Ishikawa (cell line): ENCODE results near the gene CDH13.
A peak's percentile ranks its signal among the peaks of the same experiment; 100 is the strongest.

Source experiments
- CEBPB ChIP-seq: IDR thresholded peaks from 2 replicates; pipeline ENCODE4 v1.6.1; 2012
- CREB1 ChIP-seq: IDR thresholded peaks from 2 replicates; pipeline ENCODE4 v1.6.1; 2012; ENCODE audit warnings: low read depth
- EGR1 ChIP-seq: IDR thresholded peaks from 2 replicates; pipeline ENCODE4 v1.6.1; 2012
- EP300 ChIP-seq: IDR thresholded peaks from 2 replicates; pipeline ENCODE4 v1.6.1; 2012; ENCODE audit warnings: borderline replicate concordance
- FOXM1 ChIP-seq: IDR thresholded peaks from 2 replicates; pipeline ENCODE4 v1.6.1; 2012; ENCODE audit warnings: low read depth, borderline replicate concordance
- NFIC ChIP-seq: IDR thresholded peaks from 2 replicates; pipeline ENCODE4 v1.6.1; 2012
- RAD21 ChIP-seq: IDR thresholded peaks from 2 replicates; pipeline ENCODE4 v1.6.1; 2012; ENCODE audit warnings: low read depth
- TAF1 ChIP-seq: IDR thresholded peaks from 2 replicates; pipeline ENCODE4 v1.6.1; 2012; ENCODE audit warnings: low read depth, mild to moderate bottlenecking
- TCF12 ChIP-seq: IDR thresholded peaks from 2 replicates; pipeline ENCODE4 v1.6.1; 2012; ENCODE audit warnings: low read depth
- TEAD4 ChIP-seq: IDR thresholded peaks from 2 replicates; pipeline ENCODE4 v1.6.1; 2012
- YY1 ChIP-seq: IDR thresholded peaks from 2 replicates; pipeline ENCODE4 v1.6.1; 2012; ENCODE audit warnings: low read depth
- ZBTB7A ChIP-seq: IDR thresholded peaks from 2 replicates; pipeline ENCODE4 v1.6.1; 2012; ENCODE audit warnings: low read depth
- TF ChIP-seq, protein P1 (sequence below): IDR thresholded peaks from 2 replicates; pipeline ENCODE4 v1.6.1; 2012; ENCODE audit warnings: low read depth, mild to moderate bottlenecking
- TF ChIP-seq, protein P2 (sequence below): IDR thresholded peaks from 2 replicates; pipeline ENCODE4 v1.6.1; 2012
- TF ChIP-seq, protein P3 (sequence below): IDR thresholded peaks from 2 replicates; pipeline ENCODE4 v1.6.1; 2012

CDH13 gene

DNA sequence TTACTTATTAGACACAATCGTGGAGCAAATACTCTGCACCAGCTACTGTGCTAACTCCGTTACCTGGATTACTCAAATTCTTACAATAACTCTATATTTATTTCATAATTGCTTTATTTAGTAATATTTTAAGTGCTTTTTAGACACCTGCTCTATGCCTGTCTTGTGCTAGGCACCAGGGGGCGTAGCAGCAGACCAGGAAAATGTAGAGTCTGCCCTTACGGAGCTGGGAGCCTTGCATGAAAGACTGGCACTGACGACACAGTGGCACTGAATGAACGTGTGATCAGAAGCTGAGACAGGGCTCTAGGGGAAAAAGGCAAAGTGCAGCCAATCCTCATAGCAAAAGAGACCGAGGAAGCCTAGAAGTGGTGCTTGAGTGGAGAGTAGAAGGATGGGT lies 486.5 kb downstream of the CDH13 start:
- TF ChIP-seq, protein P1, sequence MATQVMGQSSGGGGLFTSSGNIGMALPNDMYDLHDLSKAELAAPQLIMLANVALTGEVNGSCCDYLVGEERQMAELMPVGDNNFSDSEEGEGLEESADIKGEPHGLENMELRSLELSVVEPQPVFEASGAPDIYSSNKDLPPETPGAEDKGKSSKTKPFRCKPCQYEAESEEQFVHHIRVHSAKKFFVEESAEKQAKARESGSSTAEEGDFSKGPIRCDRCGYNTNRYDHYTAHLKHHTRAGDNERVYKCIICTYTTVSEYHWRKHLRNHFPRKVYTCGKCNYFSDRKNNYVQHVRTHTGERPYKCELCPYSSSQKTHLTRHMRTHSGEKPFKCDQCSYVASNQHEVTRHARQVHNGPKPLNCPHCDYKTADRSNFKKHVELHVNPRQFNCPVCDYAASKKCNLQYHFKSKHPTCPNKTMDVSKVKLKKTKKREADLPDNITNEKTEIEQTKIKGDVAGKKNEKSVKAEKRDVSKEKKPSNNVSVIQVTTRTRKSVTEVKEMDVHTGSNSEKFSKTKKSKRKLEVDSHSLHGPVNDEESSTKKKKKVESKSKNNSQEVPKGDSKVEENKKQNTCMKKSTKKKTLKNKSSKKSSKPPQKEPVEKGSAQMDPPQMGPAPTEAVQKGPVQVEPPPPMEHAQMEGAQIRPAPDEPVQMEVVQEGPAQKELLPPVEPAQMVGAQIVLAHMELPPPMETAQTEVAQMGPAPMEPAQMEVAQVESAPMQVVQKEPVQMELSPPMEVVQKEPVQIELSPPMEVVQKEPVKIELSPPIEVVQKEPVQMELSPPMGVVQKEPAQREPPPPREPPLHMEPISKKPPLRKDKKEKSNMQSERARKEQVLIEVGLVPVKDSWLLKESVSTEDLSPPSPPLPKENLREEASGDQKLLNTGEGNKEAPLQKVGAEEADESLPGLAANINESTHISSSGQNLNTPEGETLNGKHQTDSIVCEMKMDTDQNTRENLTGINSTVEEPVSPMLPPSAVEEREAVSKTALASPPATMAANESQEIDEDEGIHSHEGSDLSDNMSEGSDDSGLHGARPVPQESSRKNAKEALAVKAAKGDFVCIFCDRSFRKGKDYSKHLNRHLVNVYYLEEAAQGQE = no peak
- TF ChIP-seq TAF1 (no peak), RAD21 (peak; percentile 16; the same call in 1 of the 2 replicates)

DNA sequence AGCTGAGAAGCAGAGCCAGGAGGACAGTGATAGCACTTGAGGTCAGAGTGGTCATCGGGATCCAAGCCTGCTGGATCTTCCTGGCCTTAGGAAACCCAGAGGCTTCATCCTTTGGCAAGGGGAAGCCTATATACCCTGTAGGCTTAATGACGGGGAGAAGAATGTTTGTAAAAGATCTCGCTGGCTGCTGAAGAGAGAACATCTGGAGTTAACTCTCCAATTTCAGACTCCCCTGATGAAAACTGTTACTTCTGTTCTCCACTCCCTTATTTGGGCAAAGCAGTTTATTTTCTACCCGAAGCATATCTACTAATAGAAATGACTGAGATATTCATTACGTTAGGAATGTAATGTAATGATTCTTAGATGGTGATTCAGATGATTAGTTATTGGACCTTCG lies 487.0 kb downstream of the CDH13 start:
- TF ChIP-seq RAD21 = no peak
- no peak for TF ChIP-seq NFIC
- no peak for TF ChIP-seq TEAD4

DNA sequence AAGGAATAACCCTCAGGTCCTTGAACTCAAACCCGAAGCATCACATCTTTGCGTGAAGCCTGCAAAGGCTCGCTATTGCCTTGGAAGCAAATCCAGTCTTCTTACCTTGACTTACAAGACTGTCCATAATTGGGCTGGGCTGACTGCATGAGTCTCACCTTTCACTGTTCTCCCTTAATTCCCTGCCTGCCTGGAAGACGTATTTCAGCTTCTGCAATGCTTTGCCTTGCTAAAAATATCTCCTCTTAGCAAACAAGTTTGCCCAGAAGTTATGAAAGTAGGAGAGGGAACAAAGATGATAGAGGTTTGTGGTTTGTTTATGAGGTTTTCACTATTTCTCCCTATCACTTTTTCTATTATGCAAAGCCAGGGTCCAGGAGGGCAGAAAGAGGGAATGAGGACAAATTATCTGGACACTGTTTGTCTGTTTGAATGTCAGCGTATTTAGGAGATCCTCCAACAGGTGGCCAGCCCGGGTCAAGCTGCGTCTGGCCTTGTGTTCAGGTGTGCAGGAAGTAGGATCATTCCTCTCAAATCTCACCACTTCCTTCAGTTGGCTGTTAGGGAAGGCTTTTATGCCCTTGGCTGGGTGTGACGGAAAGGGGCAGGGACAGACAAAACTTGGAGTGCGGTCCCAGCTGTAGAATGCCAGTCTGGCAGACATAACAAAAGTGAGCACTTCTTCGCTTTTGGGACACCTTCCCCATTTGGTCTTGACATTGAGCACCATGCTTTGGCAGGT lies 488.9 kb downstream of the CDH13 start:
- TF ChIP-seq NFIC (no peak), TEAD4 (no peak), TAF1 (no peak), FOXM1 (no peak), TCF12 (no peak)
- TF ChIP-seq, protein P1 = no peak

DNA sequence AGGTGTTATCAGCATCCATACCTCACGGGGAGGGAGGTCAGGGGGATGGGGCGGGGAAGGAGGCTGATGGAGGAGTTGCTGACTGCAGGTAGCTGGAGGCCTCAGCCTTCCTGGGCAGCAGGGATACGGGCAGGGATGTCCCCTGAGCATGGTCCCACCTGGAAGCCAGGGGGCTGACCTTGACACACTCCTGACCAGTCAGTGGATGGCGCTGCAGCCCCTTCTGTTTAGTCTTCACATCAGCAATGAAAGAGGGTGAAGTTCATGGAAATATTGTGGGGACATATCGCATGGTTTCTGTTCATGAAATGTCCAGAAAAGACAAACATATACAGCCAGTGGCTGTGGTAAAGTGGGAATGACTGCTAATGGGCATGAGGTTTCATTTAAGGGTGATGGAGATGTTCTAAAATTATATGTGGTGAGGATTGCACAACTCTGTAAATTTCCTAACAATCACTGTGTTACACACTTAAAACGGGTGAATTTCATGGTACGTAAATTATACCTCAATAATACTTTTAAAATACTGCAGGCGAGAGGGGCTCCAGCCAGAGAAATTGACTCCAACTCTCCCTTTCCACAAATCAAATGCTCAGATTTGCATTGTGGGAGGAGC lies 489.6 kb downstream of the CDH13 start:
- TF ChIP-seq EGR1 (no peak), NFIC (no peak), CREB1 (no peak), CEBPB (no peak), ZBTB7A (no peak), FOXM1 (no peak), EP300 (no peak), YY1 (no peak), RAD21 (no peak), TEAD4 (no peak), TCF12 (no peak)
- TF ChIP-seq, protein P1 = no peak
- TF ChIP-seq, protein P2, sequence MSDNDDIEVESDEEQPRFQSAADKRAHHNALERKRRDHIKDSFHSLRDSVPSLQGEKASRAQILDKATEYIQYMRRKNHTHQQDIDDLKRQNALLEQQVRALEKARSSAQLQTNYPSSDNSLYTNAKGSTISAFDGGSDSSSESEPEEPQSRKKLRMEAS = no peak
- TF ChIP-seq, protein P3, sequence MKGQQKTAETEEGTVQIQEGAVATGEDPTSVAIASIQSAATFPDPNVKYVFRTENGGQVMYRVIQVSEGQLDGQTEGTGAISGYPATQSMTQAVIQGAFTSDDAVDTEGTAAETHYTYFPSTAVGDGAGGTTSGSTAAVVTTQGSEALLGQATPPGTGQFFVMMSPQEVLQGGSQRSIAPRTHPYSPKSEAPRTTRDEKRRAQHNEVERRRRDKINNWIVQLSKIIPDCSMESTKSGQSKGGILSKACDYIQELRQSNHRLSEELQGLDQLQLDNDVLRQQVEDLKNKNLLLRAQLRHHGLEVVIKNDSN = no peak

DNA sequence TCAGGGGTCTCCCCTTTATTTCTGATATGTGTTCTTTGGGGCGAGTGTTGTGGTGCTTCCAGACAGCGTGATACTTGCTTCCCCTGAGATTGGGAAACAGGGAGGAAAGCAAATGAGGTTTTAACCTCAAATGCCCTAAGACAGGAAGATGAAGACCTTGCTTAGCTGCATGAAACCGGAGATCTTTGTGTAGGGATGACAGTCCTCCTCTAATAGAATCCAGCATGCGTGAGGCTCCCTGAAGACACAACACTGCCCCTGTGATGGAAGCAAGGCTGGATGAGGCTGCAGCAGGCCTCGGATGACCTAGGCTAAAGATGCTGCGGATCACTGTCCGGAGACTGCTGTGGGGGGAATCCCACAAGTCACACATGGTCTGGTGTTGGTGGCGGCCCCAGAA lies 491.0 kb downstream of the CDH13 start:
- no peak for TF ChIP-seq CEBPB
- no peak for TF ChIP-seq TAF1
- TF ChIP-seq, protein P3 = no peak
- TF ChIP-seq CREB1 = no peak
- TF ChIP-seq TCF12 = no peak
- TF ChIP-seq, protein P1 = no peak
- TF ChIP-seq, protein P2 = no peak
- TF ChIP-seq YY1 = no peak
- TF ChIP-seq EGR1 = no peak
- no peak for TF ChIP-seq TEAD4
- no peak for TF ChIP-seq ZBTB7A
